ENCODE data around the gene NPIPA5. TPM values are rescaled to one million over a fixed set of nuclear protein-coding genes. Genes with fewer than 3 reads are reported as not detected.

The NPIPA5 gene
- total RNA-seq: 0.49 and 1.6 TPM in 2 replicates

DNA sequence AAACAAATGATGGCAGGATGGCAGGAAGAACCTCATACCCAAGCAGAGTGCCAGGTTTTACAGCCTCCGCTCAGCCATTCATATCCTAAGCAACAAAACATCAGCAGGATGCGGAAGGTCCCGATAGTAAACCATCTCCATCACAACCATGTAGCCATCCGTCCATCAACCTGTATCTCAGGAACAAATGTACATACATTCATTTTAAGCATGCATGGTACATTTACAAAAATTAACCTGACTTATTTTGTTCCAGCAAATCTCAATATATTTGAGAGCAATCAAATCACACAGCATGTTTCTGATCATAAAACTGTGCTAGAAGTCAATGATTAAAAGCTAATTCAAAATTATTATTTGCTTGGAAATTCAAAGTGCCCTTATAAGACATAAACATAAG is at the start of gene NPIPA5:
NPIPA5 (minus strand) TSS at position 101 of the 400 bp plus-strand sequence; CDS start at position 101, 0 bp downstream.

DNA sequence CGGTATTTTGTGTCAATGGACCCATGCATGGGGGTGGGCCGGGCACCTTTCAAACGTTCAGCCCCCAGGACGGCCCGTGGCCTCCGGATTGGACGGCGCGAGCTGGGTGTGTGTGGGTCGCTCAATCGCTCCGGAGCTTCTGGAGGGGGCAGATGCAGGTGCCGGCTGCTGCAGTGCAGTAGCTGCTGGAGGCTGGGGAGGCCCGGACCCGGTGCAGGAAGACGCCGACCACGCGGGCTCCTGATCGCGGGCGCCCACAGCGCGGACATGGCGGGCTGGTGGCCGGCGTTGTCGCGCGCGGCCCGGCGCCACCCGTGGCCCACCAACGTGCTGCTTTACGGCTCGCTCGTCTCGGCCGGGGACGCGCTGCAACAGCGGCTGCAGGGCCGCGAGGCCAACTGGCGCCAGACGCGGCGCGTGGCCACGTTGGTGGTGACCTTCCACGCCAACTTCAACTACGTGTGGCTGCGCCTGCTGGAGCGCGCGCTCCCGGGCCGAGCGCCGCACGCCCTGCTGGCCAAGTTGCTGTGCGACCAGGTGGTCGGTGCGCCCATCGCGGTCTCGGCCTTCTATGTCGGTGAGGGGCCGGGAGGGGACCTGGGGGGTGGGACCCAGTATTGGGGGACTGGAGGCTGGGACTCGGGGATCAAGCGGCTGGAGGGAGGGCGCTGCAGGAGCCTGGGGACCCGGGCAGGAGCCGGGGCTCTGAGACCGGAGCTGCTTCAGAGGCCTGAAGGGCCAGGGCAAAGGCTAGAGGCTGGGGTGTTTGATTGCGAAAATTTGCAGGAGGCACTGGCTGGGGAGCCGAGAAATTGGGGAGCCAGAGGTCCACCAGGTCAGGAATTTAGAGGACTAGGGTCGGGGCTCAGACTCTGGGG is 17.8 kb upstream of the NPIPA5 start, which contains the start of gene MPV17L:
MPV17L (plus strand) TSS at position 124 of the 878 bp plus-strand sequence; CDS start at position 268, 144 bp downstream.

Other genes with a start within 250 kb of the NPIPA5 start
- under 0.01 and 0.19 TPM in 2 replicates for gene MPV17L, start 17.5 kb upstream of the NPIPA5 start, total RNA-seq
- gene BMERB1, start 56.3 kb upstream of the NPIPA5 start, total RNA-seq: 9.9 and 20.7 TPM in 2 replicates